GM23248 (cell line): ENCODE results near the gene FSTL4. TPM values are rescaled to one million over a fixed set of nuclear protein-coding genes. Genes with fewer than 3 reads are reported as not detected.

Experiments used
- DNase-seq: peaks from one replicate; pipeline ENCODE4 v3.0.0-alpha.2; 2015
- H2AFZ ChIP-seq: fragments of 200-600 bp; sonication (generic); 2 replicates; pipeline ENCODE4 v1.6.1; 2016; ENCODE audit warnings: antibody characterized with exemption
- H3F3A ChIP-seq: fragments of 200-600 bp; sonication (generic); 2 replicates; pipeline ENCODE4 v1.6.1; 2016; ENCODE audit warnings: mild to moderate bottlenecking, antibody characterized with exemption, mixed run types; ENCODE audit not compliant: insufficient read depth
- H3K27ac ChIP-seq: fragments of 200-600 bp; sonication (generic); 2 replicates; pipeline ENCODE4 v1.5.1; 2016; ENCODE audit warnings: mild to moderate bottlenecking
- H3K27me3 ChIP-seq: fragments of 200-600 bp; sonication (generic); replicated peaks from 2 replicates; pipeline ENCODE4 v1.6.1; 2016; ENCODE audit warnings: mild to moderate bottlenecking; ENCODE audit not compliant: insufficient read depth
- H3K36me3 ChIP-seq: fragments of 200-600 bp; sonication (generic); 2 replicates; pipeline ENCODE4 v1.6.1; 2016; ENCODE audit warnings: low read depth, mild to moderate bottlenecking
- H3K4me1 ChIP-seq: fragments of 200-600 bp; sonication (generic); 2 replicates; pipeline ENCODE4 v1.6.1; 2016; ENCODE audit warnings: mild to moderate bottlenecking; ENCODE audit not compliant: insufficient read depth
- H3K4me2 ChIP-seq: fragments of 200-600 bp; sonication (generic); one replicate; pipeline ENCODE4 v1.6.1; 2016; ENCODE audit warnings: mild to moderate bottlenecking; ENCODE audit not compliant: unreplicated experiment
- H3K4me3 ChIP-seq: fragments of 200-600 bp; sonication (generic); 2 replicates; pipeline ENCODE4 v1.5.1; 2016; ENCODE audit warnings: mild to moderate bottlenecking
- H3K79me2 ChIP-seq: fragments of 200-600 bp; sonication (generic); 2 replicates; pipeline ENCODE4 v1.6.1; 2016; ENCODE audit warnings: mild to moderate bottlenecking; ENCODE audit not compliant: insufficient read depth
- H3K9ac ChIP-seq: fragments of 200-600 bp; sonication (generic); 2 replicates; pipeline ENCODE4 v1.6.1; 2016; ENCODE audit warnings: mild to moderate bottlenecking
- H3K9me2 ChIP-seq: fragments of 200-600 bp; sonication (generic); 2 replicates; pipeline ENCODE4 v1.6.1; 2016; ENCODE audit warnings: mixed run types, mild to moderate bottlenecking, moderate library complexity; ENCODE audit not compliant: insufficient read depth
- H3K9me3 ChIP-seq: fragments of 200-600 bp; sonication (generic); one replicate; pipeline ENCODE4 v1.6.1; 2017; ENCODE audit warnings: low read depth
- H4K20me1 ChIP-seq: fragments of 200-600 bp; sonication (generic); 2 replicates; pipeline ENCODE4 v1.6.0; 2016; ENCODE audit not compliant: insufficient read depth
- EZH2 ChIP-seq: fragments of 200-600 bp; sonication (generic); IDR thresholded peaks from 2 replicates; pipeline ENCODE4 v1.6.1; 2018; ENCODE audit warnings: antibody characterized with exemption, mild to moderate bottlenecking; ENCODE audit not compliant: insufficient read depth, poor library complexity, severe bottlenecking
- EZH2phosphoT487 ChIP-seq: fragments of 200-600 bp; sonication (generic); IDR thresholded peaks from 2 replicates; pipeline ENCODE4 v1.6.1; 2018; ENCODE audit warnings: antibody characterized with exemption, moderate library complexity, mild to moderate bottlenecking, low read depth; ENCODE audit not compliant: insufficient read depth
- WGBS, 2 experiments: methylation state at CpG; one replicate each; pipeline ENCODE4 v1.1.6; 2015 to 2017; ENCODE audit warnings: low lambda C conversion rate in 2 of 2, low coverage in 1 of 2; ENCODE audit errors: missing lambda C conversion rate in 2 of 2; 5-methylcytosine and 5-hydroxymethylcytosine counted together
- in situ Hi-C: fragments of 300-500 bp; cut with MboI; formaldehyde crosslinking; loops from 2 replicates; pipeline ENCODE4 v1.15.0; 2020
- polyA plus RNA-seq: library from polyadenylated mRNA; unstranded; fragments of >200 nt; fragmentation: Nextera tagmentation; extraction: Ambion mirVana; gene quantifications from 2 replicates; pipeline ENCODE4 v1.2.1, GENCODE V29; 2016
- total RNA-seq: library from RNA; depleted of rRNA; stranded (reverse); fragments of >200 nt; shearing (Covaris generic); gene quantifications from 2 replicates; pipeline ENCODE4 v1.2.3, GENCODE V29; 2014

Gene FSTL4
- total and polyA plus RNA-seq, 2 experiments from 2014 or later, result not detected

GRCh38 chr5:133581918-133582317, 30.4 kb downstream of the FSTL4 start:
- H2AFZ ChIP-seq, result no peak overlapping the region
- no peaks in the 10 kb centered on the region for H4K20me1 ChIP-seq
- no peak overlapping the region for H3K4me2 ChIP-seq
- H3K9me2 ChIP-seq, result no peaks in the 10 kb centered on the region
- H3F3A ChIP-seq, result no peaks in the 10 kb centered on the region
- H3K27me3 ChIP-seq, result peaks cover 7% of the 10 kb centered on the region; the same call in 1 of the 2 replicates
- H3K27ac ChIP-seq, result no peak overlapping the region
- TF ChIP-seq EZH2, result no peak
- no peak for TF ChIP-seq EZH2phosphoT487
- H3K4me1 ChIP-seq, result no peaks in the 10 kb centered on the region
- in situ Hi-C loops, result no loop called here
- H3K4me3 ChIP-seq, result no peak overlapping the region
- no peaks in the 10 kb centered on the region for H3K9me3 ChIP-seq
- H3K36me3 ChIP-seq, result no peaks in the 10 kb centered on the region
- H3K79me2 ChIP-seq, result no peaks in the 10 kb centered on the region
- H3K9ac ChIP-seq, result no peak overlapping the region
- no peak for DNase-seq
- 14 to 30% methylated on average over 5 of the region's 5 CpGs for WGBS, 2 experiments

- Histone ChIP-seq H3K9me2 (no peaks in the 10 kb centered on the region), H3K4me3 (no peak overlapping the region), H3K9me3 (no peaks in the 10 kb centered on the region), H3K36me3 (no peaks in the 10 kb centered on the region), H3K27ac (no peak overlapping the region), H2AFZ (no peak overlapping the region), H3K27me3 (peaks cover 7% of the 10 kb centered on the region; the same call in 1 of the 2 replicates), H3K4me2 (no peak overlapping the region), H3K9ac (no peak overlapping the region), H3F3A (no peaks in the 10 kb centered on the region), H4K20me1 (no peaks in the 10 kb centered on the region), H3K79me2 (no peaks in the 10 kb centered on the region), H3K4me1 (no peaks in the 10 kb centered on the region)
- 7 to 12% methylated on average over 5 of the region's 5 CpGs for WGBS, 2 experiments
- DNase-seq, result no peak
- in situ Hi-C loops, result no loop called here
- no peak for TF ChIP-seq EZH2phosphoT487
- no peak for TF ChIP-seq EZH2
Observed at GRCh38 chr5:133581348-133581747, 31.0 kb downstream of the FSTL4 start.

- Histone ChIP-seq H3K27ac (no peak overlapping the region), H3K4me1 (no peaks in the 10 kb centered on the region), H3K9me2 (no peaks in the 10 kb centered on the region), H3F3A (no peaks in the 10 kb centered on the region), H3K9me3 (no peaks in the 10 kb centered on the region), H3K27me3 (peaks cover 7% of the 10 kb centered on the region; the same call in 1 of the 2 replicates), H3K79me2 (no peaks in the 10 kb centered on the region), H3K9ac (no peak overlapping the region), H3K36me3 (no peaks in the 10 kb centered on the region), H2AFZ (no peak overlapping the region), H3K4me2 (no peak overlapping the region), H4K20me1 (no peaks in the 10 kb centered on the region), H3K4me3 (no peak overlapping the region)
- no peak for DNase-seq
- 37 to 40% methylated on average over 7 of the region's 7 CpGs for WGBS, 2 experiments
- in situ Hi-C loops, result no loop called here
- TF ChIP-seq EZH2phosphoT487 (no peak), EZH2 (no peak)
Observed at GRCh38 chr5:133580618-133581017, 31.7 kb downstream of the FSTL4 start.

- no peak for DNase-seq
- Histone ChIP-seq H3K9ac (no peak overlapping the region), H3K9me3 (no peaks in the 10 kb centered on the region), H2AFZ (no peak overlapping the region), H3K9me2 (no peaks in the 10 kb centered on the region), H3F3A (no peaks in the 10 kb centered on the region), H3K36me3 (no peaks in the 10 kb centered on the region), H3K4me3 (no peak overlapping the region), H3K4me2 (no peak overlapping the region), H3K27me3 (peaks cover 7% of the 10 kb centered on the region; the same call in 1 of the 2 replicates), H3K79me2 (no peaks in the 10 kb centered on the region), H3K4me1 (no peaks in the 10 kb centered on the region), H3K27ac (no peak overlapping the region), H4K20me1 (no peaks in the 10 kb centered on the region)
- in situ Hi-C loops, result no loop called here
- no peak for TF ChIP-seq EZH2
- no peak for TF ChIP-seq EZH2phosphoT487
- WGBS, 2 experiments, result 33 to 44% methylated on average over 4 of the region's 4 CpGs
Observed at GRCh38 chr5:133579766-133580165, 32.6 kb downstream of the FSTL4 start.

- no peaks in the 10 kb centered on the region; the same call in 1 of the 2 replicates for H3K9me2 ChIP-seq
- 0 to 8% methylated on average over 1 of the region's 1 CpG for WGBS, 2 experiments
- TF ChIP-seq EZH2phosphoT487 (no peak), EZH2 (no peak)
- no peak overlapping the region for H3K27ac ChIP-seq
- no peaks in the 10 kb centered on the region for H3K27me3 ChIP-seq
- no peak overlapping the region for H3K4me3 ChIP-seq
- no peak overlapping the region for H2AFZ ChIP-seq
- no peaks in the 10 kb centered on the region for H3K36me3 ChIP-seq
- H3K4me2 ChIP-seq, result no peak overlapping the region
- no peaks in the 10 kb centered on the region for H4K20me1 ChIP-seq
- H3K9ac ChIP-seq, result no peak overlapping the region
- in situ Hi-C loops, result no loop called here
- H3K79me2 ChIP-seq, result no peaks in the 10 kb centered on the region
- peak; percentile 7 for DNase-seq
- no peaks in the 10 kb centered on the region for H3K9me3 ChIP-seq
- H3K4me1 ChIP-seq, result no peaks in the 10 kb centered on the region
- H3F3A ChIP-seq, result no peaks in the 10 kb centered on the region
Observed at GRCh38 chr5:133569347-133569746, 43.0 kb downstream of the FSTL4 start.
